SK-N-SH (cell line): Measurements from ENCODE around the gene SPRY2. TPM values are rescaled to one million over a fixed set of nuclear protein-coding genes. Genes with fewer than 3 reads are reported as not detected.

Experiments used
- CTCF ChIA-PET: fragments of 300-600, 350-600 bp; formaldehyde crosslinking; extraction: SDS; loops from one replicate; lab custom pipeline; 2021; lab: Yijun Ruan, JAX
- POLR2A ChIA-PET: fragments of 350-600 bp; sonication (Branson Sonifier 250); formaldehyde crosslinking; extraction: SDS; loops from one replicate; lab custom pipeline; 2020; ENCODE audit warnings: antibody characterized with exemption, inconsistent platforms; lab: Yijun Ruan, JAX
- DNase-seq: peaks from one replicate; pipeline ENCODE4 v3.0.0; 2012
- H2AFZ ChIP-seq: fragments of 200-600 bp; sonication (generic); 2 replicates; pipeline ENCODE4 v1.8.1; 2016; ENCODE audit warnings: antibody characterized with exemption, mild to moderate bottlenecking, low read depth
- H3F3A ChIP-seq: fragments of 200-600 bp; sonication (generic); replicated peaks from 2 replicates; pipeline ENCODE3; 2016; ENCODE audit warnings: antibody characterized with exemption, mild to moderate bottlenecking; ENCODE audit not compliant: insufficient read depth
- H3K27ac ChIP-seq, 2 experiments: fragments of 200-500 bp in 1 of 2; fragments of 200-600 bp in 1 of 2; sonication (Bioruptor generic) in 1 of 2; sonication (generic), shearing (Covaris generic) in 1 of 2; 2 replicates each; pipeline versions ENCODE4 v1.5.1 to v1.6.1; 2014 to 2016; ENCODE audit warnings: low read depth in 2 of 2, inconsistent platforms in 1 of 2, low read length in 1 of 2, mild to moderate bottlenecking in 1 of 2, mixed read lengths in 1 of 2
- H3K27me3 ChIP-seq: fragments of 200-600 bp; sonication (generic), shearing (Covaris generic); 2 replicates; pipeline ENCODE4 v1.6.1; 2016; ENCODE audit warnings: mixed run types; ENCODE audit not compliant: insufficient read depth
- H3K36me3 ChIP-seq, 2 experiments: fragments of 200-500 bp in 1 of 2; fragments of 200-600 bp in 1 of 2; sonication (Bioruptor generic) in 1 of 2; sonication (generic) in 1 of 2; replicated peaks in 1 of 2; 2 replicates each; pipeline versions ENCODE3 to v1.5.1; 2014 to 2016; ENCODE audit warnings: low read length in 1 of 2, mild to moderate bottlenecking in 1 of 2; ENCODE audit not compliant: insufficient read depth in 2 of 2, control insufficient read depth in 1 of 2
- H3K4me1 ChIP-seq, 2 experiments: fragments of 200-500 bp in 1 of 2; fragments of 200-600 bp in 1 of 2; sonication (Bioruptor generic) in 1 of 2; sonication (generic), shearing (Covaris generic) in 1 of 2; 2 replicates each; pipeline versions ENCODE4 v1.5.1 to v1.6.1; 2014 to 2016; ENCODE audit warnings: low read depth in 1 of 2, low read length in 1 of 2, mixed run types in 1 of 2; ENCODE audit not compliant: insufficient read depth in 2 of 2, control insufficient read depth in 1 of 2
- H3K4me2 ChIP-seq: fragments of 200-600 bp; sonication (generic), shearing (Covaris generic); 2 replicates; pipeline ENCODE4 v1.6.1; 2017; ENCODE audit warnings: mixed run types
- H3K4me3 ChIP-seq, 2 experiments: fragments of 200-500 bp in 1 of 2; fragments of 200-600 bp in 1 of 2; sonication (Bioruptor generic) in 1 of 2; sonication (generic), shearing (Covaris generic) in 1 of 2; 2 replicates each; pipeline versions ENCODE4 v1.5.1 to v1.8.1; 2014 to 2016; ENCODE audit warnings: low read depth in 2 of 2, inconsistent platforms in 1 of 2, low read length in 1 of 2, mild to moderate bottlenecking in 1 of 2, mixed read lengths in 1 of 2, moderate library complexity in 1 of 2
- H3K79me2 ChIP-seq: fragments of 200-600 bp; sonication (generic); 2 replicates; pipeline ENCODE4 v1.8.1; 2017; ENCODE audit warnings: mild to moderate bottlenecking; ENCODE audit not compliant: insufficient read depth
- H3K9ac ChIP-seq: fragments of 200-600 bp; sonication (generic); 2 replicates; pipeline ENCODE4 v1.6.1; 2017; ENCODE audit warnings: mixed run types
- H3K9me2 ChIP-seq: fragments of 200-600 bp; sonication (generic); 2 replicates; pipeline ENCODE4 v1.6.1; 2017; ENCODE audit warnings: mixed run types
- H3K9me3 ChIP-seq: fragments of 200-600 bp; sonication (generic); 2 replicates; pipeline ENCODE4 v1.6.1; 2017; ENCODE audit warnings: mixed run types, mild to moderate bottlenecking, moderate library complexity
- H4K20me1 ChIP-seq: fragments of 200-600 bp; sonication (generic); 2 replicates; pipeline ENCODE4 v1.6.1; 2017; ENCODE audit warnings: mild to moderate bottlenecking, mixed run types; ENCODE audit not compliant: insufficient read depth
- CHD2 ChIP-seq: fragments of 150-350 bp; IDR thresholded peaks from 2 replicates; pipeline ENCODE4 v1.6.1; 2018; ENCODE audit warnings: low read length; ENCODE audit not compliant: partially characterized antibody
- CTCF ChIP-seq: fragments of 200-600 bp; sonication (generic); IDR thresholded peaks from 2 replicates; pipeline ENCODE4 v1.6.1; 2017; ENCODE audit warnings: antibody characterized with exemption, mild to moderate bottlenecking, moderate library complexity
- FOXJ3 ChIP-seq: sonication (generic); formaldehyde crosslinking; IDR thresholded peaks from 2 replicates; pipeline ENCODE4 v1.5.1; 2020; ENCODE audit warnings: mild to moderate bottlenecking, missing genetic modification reagents
- IRF3 ChIP-seq: fragments of 150-350 bp; IDR thresholded peaks from 2 replicates; pipeline ENCODE4 v1.6.1; 2016; ENCODE audit warnings: mild to moderate bottlenecking, low read depth, low read length
- RAD21 ChIP-seq: IDR thresholded peaks from 2 replicates; pipeline ENCODE4 v1.6.1; 2012; ENCODE audit warnings: mild to moderate bottlenecking, low read length
- RCOR1 ChIP-seq: fragments of 150-350 bp; IDR thresholded peaks from 2 replicates; pipeline ENCODE4 v1.6.1; 2017; ENCODE audit warnings: antibody characterized with exemption, low read length
- REST ChIP-seq: IDR thresholded peaks from 2 replicates; pipeline ENCODE4 v1.6.1; 2012; ENCODE audit warnings: mild to moderate bottlenecking, low read depth, low read length, moderate library complexity
- RFX5 ChIP-seq: IDR thresholded peaks from 2 replicates; pipeline ENCODE4 v1.6.1; 2012; ENCODE audit warnings: mild to moderate bottlenecking, improper control_type of control experiment, low read length
- SIN3A ChIP-seq: IDR thresholded peaks from 2 replicates; pipeline ENCODE4 v1.6.1; 2012; ENCODE audit warnings: low read depth, mild to moderate bottlenecking, low read length, moderate library complexity, borderline replicate concordance
- SMC3 ChIP-seq: IDR thresholded peaks from 2 replicates; pipeline ENCODE4 v1.6.1; 2012; ENCODE audit warnings: low read depth, low read length, improper control_type of control experiment
- TCF12 ChIP-seq: IDR thresholded peaks from 2 replicates; pipeline ENCODE4 v1.4.0; 2012
- USF1 ChIP-seq: IDR thresholded peaks from 2 replicates; pipeline ENCODE4 v1.4.0; 2012; ENCODE audit warnings: low read depth, borderline replicate concordance
- WGBS: methylation state at CpG from one replicate; pipeline ENCODE4 v1.1.6; 2017; ENCODE audit warnings: low lambda C conversion rate; 5-methylcytosine and 5-hydroxymethylcytosine counted together
- polyA plus RNA-seq, 3 experiments: library from polyadenylated mRNA; depleted of rRNA; stranded (reverse); fragments of >200 nt; gene quantifications; 2 replicates each; pipeline ENCODE4 v1.2.3, GENCODE V29; 2012

The SPRY2 gene
- polyA plus RNA-seq, 1 of the 3 experiments (the other 2 are of a cell fraction): 122 TPM

- TF ChIP-seq SIN3A (no peak), TCF12 (no peak)
- TF ChIP-seq, all 33 proteins: peak for 5
Measured at GRCh38 chr13:80379245-80379644, 38.3 kb upstream of the SPRY2 start (continued).

GRCh38 chr13:80376554-80376953, 35.6 kb upstream of the SPRY2 start:
- Histone ChIP-seq H3K27me3 (no peaks in the 10 kb centered on the region), H3K27ac (no peak overlapping the region), H3K9me2 (no peaks in the 10 kb centered on the region), H4K20me1 (no peaks in the 10 kb centered on the region), H3K9me3 (no peaks in the 10 kb centered on the region), H3F3A (peaks cover 3% of the 10 kb centered on the region), H3K4me2 (no peak overlapping the region), H3K9ac (no peak overlapping the region), H2AFZ (no peak overlapping the region)
- WGBS: 96% methylated on average over 1 of the region's 1 CpG
- CTCF ChIA-PET: interaction anchor here (0.6 to 1.4 kb wide), 3 partner anchors 14 to 33 kb away, joined by 3 to 4 read pairs (median 4); no protein-coding TSS in a partner anchor
- POLR2A ChIA-PET: no interaction called here
- DNase-seq: no peak
- TF ChIP-seq CTCF (no peak), USF1 (no peak), REST (no peak), CHD2 (no peak), SMC3 (no peak), RFX5 (no peak), IRF3 (no peak), FOXJ3 (CRISPR knock-in tag) (no peak), RAD21 (no peak), SIN3A (no peak), RCOR1 (no peak)
- TF ChIP-seq, all 33 proteins: peak for 0
- Histone ChIP-seq H3K4me3 (no peak overlapping the region), H3K79me2 (no peaks in the 10 kb centered on the region), H3K36me3 (no peaks in the 10 kb centered on the region), H3K4me1 (no peaks in the 10 kb centered on the region)
